GM23248 (cell line): Measurements from ENCODE around the gene MYBPH. TPM values are rescaled to one million over a fixed set of nuclear protein-coding genes. Genes with fewer than 3 reads are reported as not detected.
A peak's percentile ranks its signal among the peaks of the same experiment; 100 is the strongest.

Experiments
- DNase-seq: peaks from one replicate; pipeline ENCODE4 v3.0.0-alpha.2; 2015
- H2AFZ ChIP-seq: fragments of 200-600 bp; sonication (generic); 2 replicates; pipeline ENCODE4 v1.6.1; 2016; ENCODE audit warnings: antibody characterized with exemption
- H3F3A ChIP-seq: fragments of 200-600 bp; sonication (generic); 2 replicates; pipeline ENCODE4 v1.6.1; 2016; ENCODE audit warnings: mild to moderate bottlenecking, antibody characterized with exemption, mixed run types; ENCODE audit not compliant: insufficient read depth
- H3K27ac ChIP-seq: fragments of 200-600 bp; sonication (generic); 2 replicates; pipeline ENCODE4 v1.5.1; 2016; ENCODE audit warnings: mild to moderate bottlenecking
- H3K27me3 ChIP-seq: fragments of 200-600 bp; sonication (generic); replicated peaks from 2 replicates; pipeline ENCODE4 v1.6.1; 2016; ENCODE audit warnings: mild to moderate bottlenecking; ENCODE audit not compliant: insufficient read depth
- H3K36me3 ChIP-seq: fragments of 200-600 bp; sonication (generic); 2 replicates; pipeline ENCODE4 v1.6.1; 2016; ENCODE audit warnings: low read depth, mild to moderate bottlenecking
- H3K4me1 ChIP-seq: fragments of 200-600 bp; sonication (generic); 2 replicates; pipeline ENCODE4 v1.6.1; 2016; ENCODE audit warnings: mild to moderate bottlenecking; ENCODE audit not compliant: insufficient read depth
- H3K4me2 ChIP-seq: fragments of 200-600 bp; sonication (generic); one replicate; pipeline ENCODE4 v1.6.1; 2016; ENCODE audit warnings: mild to moderate bottlenecking; ENCODE audit not compliant: unreplicated experiment
- H3K4me3 ChIP-seq: fragments of 200-600 bp; sonication (generic); 2 replicates; pipeline ENCODE4 v1.5.1; 2016; ENCODE audit warnings: mild to moderate bottlenecking
- H3K79me2 ChIP-seq: fragments of 200-600 bp; sonication (generic); 2 replicates; pipeline ENCODE4 v1.6.1; 2016; ENCODE audit warnings: mild to moderate bottlenecking; ENCODE audit not compliant: insufficient read depth
- H3K9ac ChIP-seq: fragments of 200-600 bp; sonication (generic); 2 replicates; pipeline ENCODE4 v1.6.1; 2016; ENCODE audit warnings: mild to moderate bottlenecking
- H3K9me2 ChIP-seq: fragments of 200-600 bp; sonication (generic); 2 replicates; pipeline ENCODE4 v1.6.1; 2016; ENCODE audit warnings: mixed run types, mild to moderate bottlenecking, moderate library complexity; ENCODE audit not compliant: insufficient read depth
- H3K9me3 ChIP-seq: fragments of 200-600 bp; sonication (generic); one replicate; pipeline ENCODE4 v1.6.1; 2017; ENCODE audit warnings: low read depth
- H4K20me1 ChIP-seq: fragments of 200-600 bp; sonication (generic); 2 replicates; pipeline ENCODE4 v1.6.0; 2016; ENCODE audit not compliant: insufficient read depth
- EZH2 ChIP-seq: fragments of 200-600 bp; sonication (generic); IDR thresholded peaks from 2 replicates; pipeline ENCODE4 v1.6.1; 2018; ENCODE audit warnings: antibody characterized with exemption, mild to moderate bottlenecking; ENCODE audit not compliant: insufficient read depth, poor library complexity, severe bottlenecking
- EZH2phosphoT487 ChIP-seq: fragments of 200-600 bp; sonication (generic); IDR thresholded peaks from 2 replicates; pipeline ENCODE4 v1.6.1; 2018; ENCODE audit warnings: antibody characterized with exemption, moderate library complexity, mild to moderate bottlenecking, low read depth; ENCODE audit not compliant: insufficient read depth
- WGBS, 2 experiments: methylation state at CpG; one replicate each; pipeline ENCODE4 v1.1.6; 2015 to 2017; ENCODE audit warnings: low lambda C conversion rate in 2 of 2, low coverage in 1 of 2; ENCODE audit errors: missing lambda C conversion rate in 2 of 2; 5-methylcytosine and 5-hydroxymethylcytosine counted together
- in situ Hi-C: fragments of 300-500 bp; cut with MboI; formaldehyde crosslinking; loops from 2 replicates; pipeline ENCODE4 v1.15.0; 2020
- polyA plus RNA-seq: library from polyadenylated mRNA; unstranded; fragments of >200 nt; fragmentation: Nextera tagmentation; extraction: Ambion mirVana; gene quantifications from 2 replicates; pipeline ENCODE4 v1.2.1, GENCODE V29; 2016
- total RNA-seq: library from RNA; depleted of rRNA; stranded (reverse); fragments of >200 nt; shearing (Covaris generic); gene quantifications from 2 replicates; pipeline ENCODE4 v1.2.3, GENCODE V29; 2014

Gene MYBPH
- total and polyA plus RNA-seq, 2 experiments from 2014 or later, result 0.11 to 0.34 TPM

- H3K79me2 ChIP-seq, result no peaks in the 10 kb centered on the region
- H3K9me2 ChIP-seq, result no peaks in the 10 kb centered on the region
- H3K4me3 ChIP-seq, result no peak overlapping the region
- no peak overlapping the region for H3K4me2 ChIP-seq
- peaks cover 10% of the 10 kb centered on the region for H3K4me1 ChIP-seq
- no peaks in the 10 kb centered on the region for H3K36me3 ChIP-seq
- 92 to 94% methylated on average over 21 to 22 of the region's 22 CpGs for WGBS, 2 experiments
- no peak overlapping the region for H2AFZ ChIP-seq
- in situ Hi-C loops, result no loop called here
- TF ChIP-seq EZH2, result no peak
- TF ChIP-seq EZH2phosphoT487, result no peak
- no peaks in the 10 kb centered on the region for H4K20me1 ChIP-seq
- no peak for DNase-seq
- no peak overlapping the region for H3K9ac ChIP-seq
- no peaks in the 10 kb centered on the region for H3K27me3 ChIP-seq
- peaks cover 1% of the 10 kb centered on the region; the same call in 1 of the 2 replicates for H3F3A ChIP-seq
- no peaks in the 10 kb centered on the region for H3K9me3 ChIP-seq
- H3K27ac ChIP-seq, result no peak overlapping the region
These were observed 4.1 kb downstream of the MYBPH start for GRCh38 chr1:203171341-203172183.

- H3K27me3 ChIP-seq, result no peaks in the 10 kb centered on the region
- no peaks in the 10 kb centered on the region for H3K9me3 ChIP-seq
- no peaks in the 10 kb centered on the region for H3K79me2 ChIP-seq
- H3F3A ChIP-seq, result no peaks in the 10 kb centered on the region
- H3K9ac ChIP-seq, result no peak overlapping the region
- no peaks in the 10 kb centered on the region for H3K9me2 ChIP-seq
- H2AFZ ChIP-seq, result no peak overlapping the region
- TF ChIP-seq EZH2, result no peak
- TF ChIP-seq EZH2phosphoT487, result no peak
- H4K20me1 ChIP-seq, result no peaks in the 10 kb centered on the region
- in situ Hi-C loops, result no loop called here
- peak; percentile 79 for DNase-seq
- no peak overlapping the region for H3K27ac ChIP-seq
- peaks cover 2% of the 10 kb centered on the region; the same call in 1 of the 2 replicates for H3K4me1 ChIP-seq
- 80 to 81% methylated on average over 8 of the region's 8 CpGs for WGBS, 2 experiments
- H3K4me3 ChIP-seq, result no peak overlapping the region
- H3K36me3 ChIP-seq, result no peaks in the 10 kb centered on the region
- H3K4me2 ChIP-seq, result no peak overlapping the region
These were observed 4.8 kb downstream of the MYBPH start for GRCh38 chr1:203170625-203171330.

- no peaks in the 10 kb centered on the region for H3K27me3 ChIP-seq
- no peak overlapping the region for H3K4me2 ChIP-seq
- no peaks in the 10 kb centered on the region for H3K36me3 ChIP-seq
- H4K20me1 ChIP-seq, result no peaks in the 10 kb centered on the region
- H3K79me2 ChIP-seq, result no peaks in the 10 kb centered on the region
- 81 to 84% methylated on average over 16 to 21 of the region's 21 CpGs for WGBS, 2 experiments
- DNase-seq, result no peak
- no peaks in the 10 kb centered on the region for H3K9me3 ChIP-seq
- H3F3A ChIP-seq, result no peaks in the 10 kb centered on the region
- H2AFZ ChIP-seq, result no peak overlapping the region
- no peak overlapping the region for H3K4me3 ChIP-seq
- H3K27ac ChIP-seq, result no peak overlapping the region
- H3K9me2 ChIP-seq, result no peaks in the 10 kb centered on the region
- no peaks in the 10 kb centered on the region for H3K4me1 ChIP-seq
- no peak overlapping the region for H3K9ac ChIP-seq
- in situ Hi-C loops, result no loop called here
- no peak for TF ChIP-seq EZH2phosphoT487
- no peak for TF ChIP-seq EZH2
These were observed 5.7 kb downstream of the MYBPH start for GRCh38 chr1:203169770-203170520.

- no peak overlapping the region for H2AFZ ChIP-seq
- H3K9ac ChIP-seq, result no peak overlapping the region
- H3K4me2 ChIP-seq, result no peak overlapping the region
- DNase-seq, result no peak
- H3F3A ChIP-seq, result no peaks in the 10 kb centered on the region
- WGBS, 2 experiments, result 82 to 86% methylated on average over 9 of the region's 9 CpGs
- H3K9me3 ChIP-seq, result no peaks in the 10 kb centered on the region
- no peaks in the 10 kb centered on the region for H3K4me1 ChIP-seq
- no peaks in the 10 kb centered on the region for H3K27me3 ChIP-seq
- in situ Hi-C loops, result no loop called here
- H3K4me3 ChIP-seq, result no peak overlapping the region
- no peak for TF ChIP-seq EZH2
- TF ChIP-seq EZH2phosphoT487, result no peak
- no peak overlapping the region for H3K27ac ChIP-seq
- no peaks in the 10 kb centered on the region for H3K36me3 ChIP-seq
- H4K20me1 ChIP-seq, result no peaks in the 10 kb centered on the region
- H3K9me2 ChIP-seq, result no peaks in the 10 kb centered on the region
- no peaks in the 10 kb centered on the region for H3K79me2 ChIP-seq
These were observed 6.6 kb downstream of the MYBPH start for GRCh38 chr1:203168991-203169390.
